HG03442 (cell line): ENCODE measurements around the gene BCAR1.
A peak's percentile ranks its signal among the peaks of the same experiment; 100 is the strongest.
"Not testable (repeated sequence)": the region's sequence is repeated elsewhere in the genome, so short reads cannot be mapped to it uniquely, and the experiment has no call there.

Experiments used
- ATAC-seq: cut with Tn5 transposase; IDR thresholded peaks from one replicate; pipeline ENCODE4 v1.9.1; 2021; ENCODE audit warnings: mild to moderate bottlenecking, moderate library complexity; ENCODE audit not compliant: unreplicated experiment

BCAR1 gene

DNA sequence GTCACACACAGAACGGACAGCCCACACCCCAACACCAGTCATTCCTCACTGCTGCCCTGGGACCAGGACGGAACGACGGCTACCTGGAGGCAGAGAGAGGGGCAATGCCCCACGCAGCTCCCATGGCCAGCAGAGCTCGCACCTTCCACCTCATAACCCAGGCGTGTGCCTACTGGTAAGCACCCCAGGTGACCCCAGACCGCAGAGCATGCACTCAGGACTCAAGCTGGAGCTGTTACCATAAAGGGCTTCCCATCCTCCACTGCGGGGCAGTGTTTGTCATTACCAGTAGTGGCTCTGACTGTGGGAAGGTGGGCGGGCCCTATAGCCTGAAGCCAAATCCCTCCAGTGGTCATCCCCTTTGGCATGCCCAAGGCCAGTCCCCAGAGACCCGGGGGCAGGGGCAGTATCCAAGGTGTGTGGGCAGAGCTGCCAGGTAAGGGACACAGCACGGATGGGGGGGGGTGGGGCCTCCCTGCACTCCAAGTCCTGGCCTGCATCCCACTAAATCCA is 4.7 kb upstream of the BCAR1 start:
- no peak for ATAC-seq

GRCh38 chr16:75254359-75254837 is 3.0 kb upstream of the BCAR1 start:
- no peak for ATAC-seq

GRCh38 chr16:75252946-75253911 is 1.8 kb upstream of the BCAR1 start:
- no peak for ATAC-seq

DNA sequence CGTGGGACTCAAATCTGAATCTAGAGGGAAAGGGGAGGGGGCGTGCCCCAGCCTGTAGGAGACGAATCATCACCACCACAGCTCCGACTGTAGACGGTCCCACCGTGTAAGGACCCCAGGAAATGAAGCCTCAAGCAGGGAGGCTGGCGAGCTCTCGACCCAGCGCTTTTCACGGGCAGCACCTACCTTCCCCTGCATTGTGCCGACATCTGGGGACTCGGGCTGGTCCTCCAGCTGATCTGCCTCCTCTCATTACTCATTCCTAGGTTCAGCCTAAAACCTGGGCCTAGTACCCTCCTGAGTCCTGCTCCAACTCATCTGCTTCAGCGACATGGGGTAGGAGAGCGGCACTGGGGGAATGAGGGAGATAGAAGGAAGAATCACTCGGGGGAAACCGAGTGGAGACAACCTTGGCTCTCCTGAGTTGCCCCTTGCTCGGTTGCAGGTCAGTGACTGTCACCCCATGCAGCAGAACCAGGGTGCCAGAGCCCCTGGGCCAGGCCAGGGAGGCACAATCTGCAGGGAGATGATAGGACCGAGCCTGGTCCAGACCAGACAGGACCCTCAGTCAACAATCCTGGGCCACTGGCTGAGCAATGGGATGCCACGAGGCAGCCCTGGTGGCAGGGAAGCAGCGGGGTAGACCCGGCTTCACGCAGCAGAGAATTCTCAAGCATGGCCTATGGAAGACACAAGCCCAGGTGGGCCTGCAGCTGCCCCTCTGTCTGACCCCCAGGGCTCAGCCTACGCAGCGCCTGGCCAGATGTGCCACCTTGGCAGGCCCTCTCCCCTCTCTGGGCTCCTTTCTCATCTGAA is 833 bp upstream of the BCAR1 start:
- ATAC-seq = no peak

- peak; percentile 21 for ATAC-seq
These were observed 580 bp downstream of the BCAR1 start for GRCh38 chr16:75250809-75251279.

GRCh38 chr16:75250089-75250808 is 1.2 kb downstream of the BCAR1 start:
- no peak for ATAC-seq

DNA sequence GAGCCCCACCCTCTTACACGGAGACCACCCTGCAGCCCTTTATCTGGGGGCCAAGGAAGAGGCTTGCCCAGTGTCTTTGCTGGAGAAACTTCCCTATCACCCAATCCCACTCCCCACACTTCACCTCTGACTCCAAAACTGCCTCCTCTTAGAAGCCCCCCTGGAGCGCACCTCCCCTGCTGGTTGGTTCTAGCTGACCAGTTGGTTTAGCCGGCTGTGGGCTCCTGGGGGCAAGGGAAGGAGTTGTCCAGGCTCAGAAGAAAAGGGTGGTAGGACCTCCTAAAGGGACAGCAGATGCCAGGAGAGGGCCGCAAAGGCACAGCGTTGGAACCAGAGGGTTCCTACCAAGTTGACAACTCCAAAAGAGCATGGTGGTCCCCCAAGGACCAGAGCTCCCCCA is 2.0 kb downstream of the BCAR1 start:
- no peak for ATAC-seq

DNA sequence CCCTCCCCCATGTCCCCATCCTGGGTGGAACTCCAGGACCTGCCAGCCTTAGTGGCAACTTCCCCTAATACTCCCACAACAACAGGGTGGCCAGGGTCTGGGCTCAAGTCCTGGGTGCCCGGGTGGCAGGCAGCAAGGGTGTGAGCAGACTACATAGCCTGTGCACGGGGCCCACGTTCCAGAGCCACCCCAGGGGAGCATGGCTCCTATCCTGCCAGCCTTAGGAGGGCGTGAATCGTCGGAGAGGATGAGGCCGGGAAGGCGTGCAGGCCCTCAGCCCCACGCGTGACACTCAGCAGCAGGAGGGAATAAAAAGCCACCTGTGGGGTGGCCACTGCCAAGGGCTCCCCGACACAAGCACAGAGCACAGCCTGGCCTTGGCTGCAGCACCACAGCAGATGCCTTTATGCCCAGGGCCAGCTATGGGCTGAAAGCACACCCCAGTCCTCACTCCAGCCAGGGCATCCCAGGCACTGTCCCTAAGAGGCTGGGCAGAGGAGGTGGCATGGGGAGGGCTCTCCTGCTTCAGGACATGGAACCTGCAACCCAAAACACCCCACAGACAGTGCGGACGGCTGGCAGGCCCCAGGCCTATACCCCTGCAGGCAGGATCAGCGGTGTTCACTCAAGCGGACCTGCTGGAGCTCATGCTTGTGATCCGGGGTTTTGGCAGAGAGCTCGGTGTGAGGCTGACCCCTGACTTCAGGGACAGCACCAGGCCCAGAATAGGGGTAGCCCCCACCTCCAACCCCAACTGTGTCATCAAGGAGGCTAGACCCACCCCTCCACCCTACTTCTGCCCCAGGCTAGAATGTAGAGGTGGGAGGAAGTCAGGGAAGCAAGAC is 2.7 kb downstream of the BCAR1 start:
- no peak for ATAC-seq

GRCh38 chr16:75248142-75248535 is 3.3 kb downstream of the BCAR1 start:
- no peak for ATAC-seq

DNA sequence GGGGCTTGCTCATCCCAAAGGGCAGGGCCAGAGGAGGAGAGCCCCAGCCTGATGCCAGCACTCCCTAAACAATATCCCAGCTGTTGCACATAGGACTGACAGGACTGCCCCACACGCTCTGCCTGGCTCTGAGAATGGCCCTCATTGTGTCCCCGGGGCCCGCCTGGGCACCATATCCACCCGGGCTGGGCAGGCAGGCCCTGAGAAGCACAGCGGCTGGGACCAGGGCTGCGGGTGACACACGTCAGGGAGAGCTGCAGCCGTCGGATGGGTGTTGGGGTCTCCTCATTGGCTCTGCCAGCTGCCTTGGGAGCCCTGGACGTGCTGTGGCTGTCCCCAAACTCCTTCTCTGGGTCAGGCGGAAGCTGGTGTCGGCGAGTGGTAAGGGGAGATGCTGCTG is 4.2 kb downstream of the BCAR1 start:
- ATAC-seq = no peak

DNA sequence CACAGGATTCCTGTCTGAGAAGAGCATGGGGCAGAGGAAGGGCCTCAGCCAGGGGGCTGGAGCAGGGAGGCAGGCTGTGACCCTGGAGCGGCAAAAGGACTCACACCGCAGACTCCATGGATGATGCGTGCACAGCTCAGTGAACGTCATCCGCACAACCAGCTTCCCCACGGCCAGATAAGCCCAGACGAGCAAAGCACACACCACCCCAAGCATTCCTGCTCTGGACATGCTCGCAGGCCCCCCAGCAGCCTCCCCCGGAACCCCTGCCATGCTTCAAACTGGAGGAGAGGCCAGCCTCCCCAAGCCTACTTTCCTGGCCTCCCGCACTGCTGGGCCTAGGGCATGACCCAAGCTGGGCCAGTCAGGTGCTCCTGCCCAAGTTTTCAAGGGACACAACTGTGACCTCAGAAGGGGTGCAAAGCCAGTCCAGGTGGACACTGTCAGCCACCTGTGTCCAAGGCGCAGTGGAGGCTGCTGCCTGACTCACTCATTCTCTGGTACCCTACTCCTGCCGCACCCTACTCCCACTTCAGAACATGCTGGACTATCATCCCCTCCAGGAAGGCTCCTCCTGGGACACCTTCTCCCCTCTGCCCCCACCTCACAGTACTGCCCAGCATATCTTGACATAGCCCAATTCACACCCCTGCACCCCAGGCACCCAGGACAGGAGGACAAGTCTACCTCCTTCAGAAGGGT is 4.8 kb downstream of the BCAR1 start:
- no peak for ATAC-seq

- peak; percentile 36 for ATAC-seq
These were observed 6.3 kb downstream of the BCAR1 start for GRCh38 chr16:75244844-75245758.

DNA sequence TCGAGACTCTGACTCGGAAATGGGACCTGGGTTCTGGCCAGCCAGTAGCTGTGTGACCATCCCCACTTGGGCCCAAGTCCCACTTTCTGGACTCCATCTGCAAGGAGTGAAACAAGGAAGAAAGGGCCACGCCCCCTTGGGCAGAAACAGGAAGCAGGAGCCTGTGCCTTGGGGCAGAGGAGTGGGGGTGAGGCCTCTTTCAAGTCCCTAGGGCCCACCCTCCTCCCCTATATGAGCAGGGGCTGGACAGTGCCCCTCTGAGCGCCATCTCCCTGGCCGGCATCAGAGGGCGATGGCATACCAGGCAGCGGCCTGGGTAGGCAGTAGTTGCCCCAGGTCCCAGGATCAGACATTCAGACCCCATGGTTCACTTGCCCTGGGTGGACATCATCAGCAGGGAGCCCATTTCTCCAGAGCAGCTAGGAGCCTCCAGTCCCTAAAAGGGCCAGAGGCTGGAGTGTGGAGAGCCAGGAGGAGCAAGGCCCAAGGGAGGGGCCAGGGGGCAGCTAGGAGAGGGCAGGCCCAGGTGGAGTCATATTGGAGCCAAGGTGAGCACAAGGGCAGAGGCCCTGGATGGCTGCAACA is 7.1 kb downstream of the BCAR1 start:
- no peak for ATAC-seq

DNA sequence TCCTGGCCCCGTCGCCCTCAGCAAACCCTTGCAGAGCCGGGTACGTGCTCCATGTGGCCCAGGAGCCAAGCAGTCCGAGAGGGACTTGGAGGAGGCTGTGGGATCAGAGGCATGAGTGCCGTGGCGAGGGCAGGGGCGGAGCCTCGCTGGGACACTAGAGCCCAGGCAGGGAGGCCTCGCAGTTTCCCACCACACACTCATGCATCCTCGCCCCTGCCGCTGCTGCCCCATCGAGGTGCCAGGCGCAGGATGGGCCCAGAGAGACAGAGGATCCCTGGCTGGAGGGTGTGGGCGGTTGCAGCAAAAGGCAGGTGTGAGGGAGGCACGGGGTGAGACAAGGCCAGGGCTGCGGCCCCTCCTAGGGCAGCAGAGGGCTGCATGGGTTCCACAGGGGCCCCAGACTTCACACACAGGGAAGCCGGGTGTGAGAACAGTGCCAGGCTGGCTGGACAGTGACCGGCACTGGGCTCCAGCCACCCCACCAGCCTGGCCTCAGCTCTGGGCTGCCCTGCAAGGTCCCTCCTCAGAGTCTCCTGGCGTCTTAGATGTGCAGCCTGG is 7.7 kb downstream of the BCAR1 start:
- ATAC-seq = no peak

- ATAC-seq = not testable (repeated sequence)
These were observed 8.9 kb downstream of the BCAR1 start for GRCh38 chr16:75242436-75243078.

DNA sequence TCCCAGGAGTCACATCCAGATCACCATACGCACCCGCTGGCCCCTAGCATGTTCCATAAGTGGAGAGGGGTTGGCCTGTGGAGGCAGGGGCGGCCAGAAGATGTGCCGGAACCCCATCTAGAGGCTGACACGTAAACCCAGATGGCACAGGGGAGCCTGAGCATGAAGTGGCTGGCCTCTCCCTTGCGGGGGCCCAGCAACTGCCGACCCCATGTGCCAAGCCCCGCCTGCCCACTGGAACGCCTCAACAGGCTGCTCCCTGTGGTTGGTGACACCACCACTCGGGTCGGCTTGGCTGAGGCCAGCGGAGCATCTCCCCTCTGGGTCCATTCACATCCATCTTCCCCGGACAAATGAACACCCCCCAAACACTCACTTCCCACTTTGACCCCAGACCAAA is 9.5 kb downstream of the BCAR1 start:
- no peak for ATAC-seq

- ATAC-seq = no peak
These were observed 10.0 kb downstream of the BCAR1 start for GRCh38 chr16:75241412-75241811.
